ENCODE data around the gene CSTF1.

Gene CSTF1

DNA sequence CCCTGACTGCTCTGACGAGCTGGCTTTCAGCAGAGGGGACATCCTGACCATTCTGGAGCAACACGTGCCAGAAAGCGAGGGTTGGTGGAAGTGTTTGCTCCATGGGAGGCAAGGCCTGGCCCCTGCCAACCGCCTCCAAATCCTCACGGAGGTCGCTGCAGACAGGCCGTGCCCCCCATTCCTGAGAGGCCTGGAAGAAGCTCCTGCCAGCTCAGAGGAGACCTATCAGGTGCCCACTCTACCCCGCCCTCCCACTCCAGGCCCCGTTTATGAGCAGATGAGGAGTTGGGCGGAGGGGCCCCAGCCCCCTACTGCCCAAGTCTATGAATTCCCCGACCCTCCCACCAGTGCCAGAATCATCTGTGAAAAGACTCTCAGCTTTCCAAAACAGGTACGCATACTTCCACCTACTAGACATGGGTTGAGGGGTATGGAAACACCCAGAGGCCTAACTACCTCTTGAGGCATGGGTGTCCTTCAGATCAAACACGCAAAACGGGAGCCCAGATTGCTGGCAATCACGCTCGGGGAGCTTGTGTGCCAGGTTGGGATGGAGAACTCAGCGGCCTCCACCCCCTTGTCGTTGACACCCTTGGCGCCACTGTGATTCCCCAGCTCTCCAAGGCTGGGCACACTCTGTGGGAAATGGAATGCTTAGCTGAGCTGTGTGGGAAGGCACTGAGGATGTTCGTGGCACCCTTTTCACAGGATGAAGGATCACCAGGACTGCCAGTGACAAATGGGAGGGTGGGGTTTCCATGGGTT lies 44.9 kb downstream of the CSTF1 start:
- Mint-ChIP-seq H3K9me3 (peaks cover 4% of the 10 kb centered on the region), H3K27me3 (ENCODE audit: low read depth) (no peaks in the 10 kb centered on the region), H3K27ac (no peak overlapping the region), H3K36me3 (ENCODE audit: low read depth) (peaks cover 28% of the 10 kb centered on the region), H3K4me3 (no peak overlapping the region), H3K4me1 (ENCODE audit: low read depth) (peaks cover 39% of the 10 kb centered on the region)

DNA sequence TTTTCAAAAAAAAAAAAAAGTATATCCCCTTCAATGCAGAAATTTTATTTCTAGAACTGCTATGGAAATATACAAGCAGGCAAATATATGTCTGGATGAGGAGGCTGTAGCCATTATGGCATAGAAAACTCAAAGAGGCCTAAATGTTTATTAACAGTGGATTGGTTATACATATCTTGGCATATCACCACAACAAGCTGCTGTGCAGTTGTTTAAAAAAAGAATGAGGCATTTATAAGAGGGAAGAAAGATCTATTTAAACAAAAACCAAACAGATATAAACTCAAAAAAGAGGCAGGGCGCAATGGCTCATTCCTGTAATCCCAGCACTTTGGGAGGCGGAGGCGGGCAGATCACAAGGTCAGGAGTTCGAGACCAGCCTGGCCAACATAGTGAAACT lies 45.8 kb downstream of the CSTF1 start:
- Mint-ChIP-seq H3K36me3 (ENCODE audit: low read depth) (peaks cover 28% of the 10 kb centered on the region), H3K9me3 (peaks cover 4% of the 10 kb centered on the region), H3K27me3 (ENCODE audit: low read depth) (no peaks in the 10 kb centered on the region), H3K4me3 (no peak overlapping the region), H3K27ac (peak overlapping the region; percentile 13), H3K4me1 (ENCODE audit: low read depth) (peaks cover 41% of the 10 kb centered on the region)

DNA sequence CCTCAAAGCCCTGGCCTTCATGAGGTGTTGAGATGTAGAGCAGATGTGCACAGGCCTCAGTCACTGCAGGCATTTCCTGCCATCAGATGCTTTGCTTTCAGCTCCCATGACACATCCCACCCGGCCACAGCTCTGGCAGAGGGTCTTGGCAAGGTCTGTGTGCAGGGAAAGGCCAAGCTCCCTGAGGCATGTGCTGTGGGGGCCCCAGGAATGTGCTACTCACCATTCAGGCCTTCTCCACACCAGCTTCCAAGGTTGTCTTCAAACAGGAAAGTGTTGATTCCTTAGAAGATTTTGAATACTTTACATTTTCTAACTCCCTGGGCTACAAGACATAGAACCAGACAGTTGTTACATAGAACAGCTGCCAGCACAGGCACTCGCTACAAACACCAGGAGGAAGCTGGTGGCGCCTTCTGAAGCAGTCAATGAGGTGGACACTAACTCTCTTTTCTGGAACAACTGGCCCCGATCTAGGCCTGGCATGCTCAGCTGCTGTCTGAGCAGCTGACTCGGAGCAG lies 47.4 kb downstream of the CSTF1 start:
- H3K9me3 Mint-ChIP-seq, result no peaks in the 10 kb centered on the region
- H3K27me3 Mint-ChIP-seq (ENCODE audit: low read depth), result no peaks in the 10 kb centered on the region
- peak overlapping the region; percentile 73 for H3K4me3 Mint-ChIP-seq
- H3K4me1 Mint-ChIP-seq (ENCODE audit: low read depth), result peaks cover 43% of the 10 kb centered on the region
- H3K27ac Mint-ChIP-seq, result peak overlapping the region; percentile 91
- H3K36me3 Mint-ChIP-seq (ENCODE audit: low read depth), result peaks cover 28% of the 10 kb centered on the region

DNA sequence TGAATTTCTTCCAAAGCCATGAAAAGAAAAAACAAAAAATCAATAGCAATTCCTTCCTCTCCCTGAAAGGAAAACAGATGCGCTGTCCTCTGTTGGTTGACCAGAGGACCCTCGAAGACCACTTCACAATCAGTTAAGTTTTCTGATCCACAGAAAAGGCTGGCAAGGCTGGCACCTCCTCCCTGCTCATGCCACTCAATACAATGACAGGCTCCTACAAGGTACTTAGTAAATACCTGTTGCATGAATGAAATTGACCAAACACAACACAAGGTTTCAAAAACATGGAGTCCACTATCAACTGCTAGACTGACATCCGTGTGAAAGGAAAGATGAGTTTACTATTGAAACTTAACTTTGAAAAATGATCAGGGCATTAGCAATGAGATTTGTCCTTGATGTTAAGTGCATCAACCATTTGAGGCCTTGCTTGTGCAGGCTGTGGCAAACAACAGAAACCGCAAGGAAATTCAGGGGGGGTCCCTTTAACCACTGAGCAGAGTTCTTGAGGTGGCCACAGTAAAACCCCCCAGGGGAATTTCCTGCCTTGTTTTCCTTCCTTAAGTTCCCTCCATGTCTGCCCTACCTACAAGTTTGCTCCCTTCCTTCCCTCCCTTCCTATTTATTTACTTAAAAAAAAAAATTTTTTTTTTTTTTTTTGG lies 48.0 kb downstream of the CSTF1 start:
- Mint-ChIP-seq H3K27ac (peak overlapping the region; percentile 91), H3K9me3 (no peaks in the 10 kb centered on the region), H3K4me1 (ENCODE audit: low read depth) (peaks cover 43% of the 10 kb centered on the region), H3K27me3 (ENCODE audit: low read depth) (no peaks in the 10 kb centered on the region), H3K36me3 (ENCODE audit: low read depth) (peaks cover 28% of the 10 kb centered on the region), H3K4me3 (peak overlapping the region; percentile 73)

DNA sequence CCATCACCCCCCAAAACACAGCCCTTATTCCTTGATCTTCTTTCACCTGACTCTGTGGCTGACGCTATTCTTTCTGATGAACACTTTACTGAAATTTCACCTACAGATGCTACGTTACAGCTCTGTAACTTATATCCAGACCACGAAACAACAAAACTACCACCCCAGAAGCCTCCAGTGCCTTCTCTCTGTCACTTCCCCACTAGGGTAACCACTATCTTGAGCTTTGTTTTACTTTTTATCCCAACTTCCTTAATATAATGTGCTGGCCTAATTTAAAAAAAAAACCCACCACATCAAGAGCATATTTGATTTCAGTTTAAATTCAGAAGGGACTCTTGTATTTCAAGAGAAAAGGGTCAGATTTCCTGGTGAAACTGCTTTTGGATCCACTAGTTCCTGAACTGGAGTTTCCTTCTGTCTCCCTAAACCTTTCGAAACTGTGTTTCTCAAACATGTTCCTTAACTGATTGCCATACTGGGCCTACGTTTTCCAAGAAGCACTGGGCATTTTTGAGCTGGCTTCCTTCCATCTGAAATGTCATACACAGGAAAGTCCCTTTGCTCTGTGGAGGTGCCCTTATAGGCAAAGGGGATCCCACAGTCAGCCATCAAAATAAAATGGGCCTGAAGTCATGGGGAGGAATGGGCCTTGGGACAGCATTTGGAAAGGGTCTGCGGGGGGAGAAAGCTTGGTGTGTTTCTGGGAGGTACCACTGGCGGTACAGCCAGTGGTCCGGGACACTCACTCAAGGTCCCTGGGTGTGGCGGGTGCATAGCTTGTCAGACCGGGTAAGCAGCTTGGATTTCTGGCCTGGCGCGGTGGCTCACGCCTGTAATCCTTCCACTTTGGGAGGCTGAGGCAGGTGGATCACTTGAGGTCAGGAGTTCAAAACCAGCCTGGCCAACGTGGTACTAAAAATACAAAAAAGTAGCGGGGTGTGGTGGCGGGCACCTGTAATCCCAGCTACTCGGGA lies 50.2 kb downstream of the CSTF1 start:
- Mint-ChIP-seq H3K4me1 (ENCODE audit: low read depth) (peaks cover 41% of the 10 kb centered on the region), H3K36me3 (ENCODE audit: low read depth) (peaks cover 28% of the 10 kb centered on the region), H3K9me3 (no peaks in the 10 kb centered on the region), H3K27me3 (ENCODE audit: low read depth) (no peaks in the 10 kb centered on the region), H3K4me3 (peak overlapping the region; percentile 63), H3K27ac (peak overlapping the region; percentile 78)

GRCh38 chr20:56443654-56444540 lies 51.5 kb downstream of the CSTF1 start:
- H3K27me3 Mint-ChIP-seq (ENCODE audit: low read depth), result no peaks in the 10 kb centered on the region
- no peak overlapping the region for H3K4me3 Mint-ChIP-seq
- H3K36me3 Mint-ChIP-seq (ENCODE audit: low read depth), result peaks cover 26% of the 10 kb centered on the region
- no peaks in the 10 kb centered on the region for H3K9me3 Mint-ChIP-seq
- H3K27ac Mint-ChIP-seq, result peak overlapping the region; percentile 64
- peaks cover 34% of the 10 kb centered on the region for H3K4me1 Mint-ChIP-seq (ENCODE audit: low read depth)

- Mint-ChIP-seq H3K9me3 (no peaks in the 10 kb centered on the region), H3K27ac (no peak overlapping the region), H3K27me3 (ENCODE audit: low read depth) (no peaks in the 10 kb centered on the region), H3K4me1 (ENCODE audit: low read depth) (peaks cover 26% of the 10 kb centered on the region), H3K36me3 (ENCODE audit: low read depth) (peaks cover 26% of the 10 kb centered on the region), H3K4me3 (no peak overlapping the region)
Measured at GRCh38 chr20:56445130-56445529, 52.7 kb downstream of the CSTF1 start.

- Mint-ChIP-seq H3K36me3 (ENCODE audit: low read depth) (peaks cover 27% of the 10 kb centered on the region), H3K27me3 (ENCODE audit: low read depth) (no peaks in the 10 kb centered on the region), H3K27ac (no peak overlapping the region), H3K9me3 (no peaks in the 10 kb centered on the region), H3K4me1 (ENCODE audit: low read depth) (peaks cover 22% of the 10 kb centered on the region), H3K4me3 (no peak overlapping the region)
Measured at GRCh38 chr20:56445540-56445939, 53.1 kb downstream of the CSTF1 start.

- Mint-ChIP-seq H3K4me1 (ENCODE audit: low read depth) (peaks cover 13% of the 10 kb centered on the region), H3K27me3 (ENCODE audit: low read depth) (no peaks in the 10 kb centered on the region), H3K4me3 (no peak overlapping the region), H3K9me3 (no peaks in the 10 kb centered on the region), H3K27ac (no peak overlapping the region), H3K36me3 (ENCODE audit: low read depth) (peaks cover 33% of the 10 kb centered on the region)
Measured at GRCh38 chr20:56447227-56447626, 54.8 kb downstream of the CSTF1 start.

GRCh38 chr20:56449459-56449858 lies 57.0 kb downstream of the CSTF1 start:
- H3K27me3 Mint-ChIP-seq (ENCODE audit: low read depth), result no peaks in the 10 kb centered on the region

DNA sequence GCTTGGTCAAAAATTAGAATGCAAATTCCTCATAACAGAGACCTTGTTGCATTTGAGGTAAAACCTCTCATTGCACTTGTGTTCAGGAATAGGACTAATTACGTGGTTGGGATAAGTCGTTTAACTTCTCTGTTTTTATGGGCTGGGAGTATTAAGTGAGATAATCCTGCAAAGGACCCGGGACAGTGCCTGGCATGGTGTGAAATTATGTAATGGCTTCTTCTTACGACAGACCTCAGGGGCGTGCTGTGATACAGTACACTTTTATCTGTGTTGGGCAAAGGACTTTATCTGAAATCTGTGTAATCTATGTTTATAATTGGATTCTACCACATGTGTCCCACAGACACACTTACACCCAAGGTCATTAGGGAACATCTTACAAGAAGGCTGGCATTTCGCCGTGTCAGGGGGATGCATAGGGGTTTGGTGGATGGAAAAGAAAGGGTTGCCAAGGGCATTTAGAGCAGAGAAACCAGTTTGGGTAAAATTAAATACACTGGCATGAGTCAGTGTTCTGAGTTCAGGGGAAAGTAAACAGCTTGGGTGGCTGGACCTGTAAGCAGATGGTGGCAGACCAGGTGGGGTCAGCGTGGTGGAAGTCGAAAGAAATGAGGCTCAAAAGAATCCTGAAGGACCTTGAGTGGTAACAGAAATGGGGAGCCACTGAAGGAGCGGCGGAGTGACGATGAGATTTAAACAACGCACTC lies 58.8 kb downstream of the CSTF1 start:
- peaks cover 24% of the 10 kb centered on the region for H3K36me3 Mint-ChIP-seq (ENCODE audit: low read depth)

More at GRCh38 chr20:56449459-56449858, 57.0 kb downstream of the CSTF1 start:
- H3K4me1 Mint-ChIP-seq (ENCODE audit: low read depth), result peaks cover 4% of the 10 kb centered on the region
- H3K9me3 Mint-ChIP-seq, result no peaks in the 10 kb centered on the region
- no peak overlapping the region for H3K4me3 Mint-ChIP-seq
- peaks cover 25% of the 10 kb centered on the region for H3K36me3 Mint-ChIP-seq (ENCODE audit: low read depth)
- H3K27ac Mint-ChIP-seq, result no peak overlapping the region

GRCh38 chr20:56453352-56453751 lies 60.9 kb downstream of the CSTF1 start:
- Mint-ChIP-seq H3K27me3 (ENCODE audit: low read depth) (no peaks in the 10 kb centered on the region), H3K4me3 (no peak overlapping the region), H3K27ac (no peak overlapping the region), H3K36me3 (ENCODE audit: low read depth) (peaks cover 28% of the 10 kb centered on the region), H3K9me3 (no peaks in the 10 kb centered on the region), H3K4me1 (ENCODE audit: low read depth) (peaks cover 11% of the 10 kb centered on the region)

More for the DNA sequence above, 58.8 kb downstream of the CSTF1 start:
- Mint-ChIP-seq H3K9me3 (no peaks in the 10 kb centered on the region), H3K27ac (no peak overlapping the region), H3K4me3 (no peak overlapping the region), H3K27me3 (ENCODE audit: low read depth) (no peaks in the 10 kb centered on the region), H3K4me1 (ENCODE audit: low read depth) (peaks cover 9% of the 10 kb centered on the region)

DNA sequence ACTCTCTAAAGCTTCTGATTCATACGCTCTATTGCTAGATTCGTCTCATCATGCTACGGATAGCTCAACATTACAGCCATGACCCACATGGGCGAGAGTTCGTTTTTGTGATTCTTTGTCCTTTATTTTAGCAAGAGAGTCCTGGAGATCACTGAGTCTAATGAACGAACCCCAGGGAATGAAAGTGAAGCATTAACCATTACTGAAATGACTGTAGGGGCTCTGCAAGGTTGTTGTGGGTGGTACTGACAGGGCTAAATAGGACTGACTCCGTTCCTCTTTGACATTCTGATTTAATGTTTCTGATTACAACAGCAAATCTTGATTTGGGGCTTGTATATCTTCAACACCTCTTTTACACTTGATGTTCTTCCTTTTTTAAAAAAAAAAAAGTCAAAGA lies 62.3 kb downstream of the CSTF1 start:
- Mint-ChIP-seq H3K36me3 (ENCODE audit: low read depth) (peaks cover 30% of the 10 kb centered on the region), H3K4me3 (no peak overlapping the region), H3K27me3 (ENCODE audit: low read depth) (no peaks in the 10 kb centered on the region), H3K27ac (peak overlapping the region; percentile 52), H3K4me1 (ENCODE audit: low read depth) (peaks cover 11% of the 10 kb centered on the region), H3K9me3 (no peaks in the 10 kb centered on the region)
